LNCaP clone FGC (cell line): Measurements from ENCODE around the gene WIF1.

Experiments
- DNase-seq: peaks from one replicate; pipeline ENCODE4 v3.0.0-alpha.2; 2011; ENCODE audit warnings: low read depth
- H3K4me3 ChIP-seq: 2 replicates; pipeline ENCODE4 v1.5.1; 2011; ENCODE audit warnings: mild to moderate bottlenecking, low read depth, low read length, control low read depth
- TF ChIP-seq, protein P1 (sequence below): IDR thresholded peaks from 2 replicates; pipeline ENCODE4 v1.5.1; 2012; ENCODE audit warnings: mild to moderate bottlenecking; ENCODE audit not compliant: control insufficient read depth, insufficient read depth; ENCODE audit errors: extremely low read depth

Gene WIF1

DNA sequence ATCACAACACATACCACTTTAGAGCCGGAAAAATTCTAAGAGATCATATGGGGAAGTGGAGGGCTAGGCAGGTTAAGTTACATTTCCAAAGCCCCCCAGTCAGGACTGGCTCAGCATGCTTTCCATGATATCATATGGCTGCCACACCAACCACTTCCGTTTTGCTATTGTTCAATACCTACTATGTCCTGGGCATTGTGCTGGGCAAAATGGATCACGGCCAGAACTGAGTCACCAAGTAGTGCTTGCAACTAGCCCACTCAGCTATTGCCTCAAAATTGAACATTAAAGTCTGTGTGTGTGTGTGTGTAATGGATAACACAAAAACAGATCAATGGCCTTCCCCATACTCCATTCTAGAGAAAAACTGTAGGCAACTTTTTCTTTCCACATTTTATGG lies 22.7 kb downstream of the WIF1 start:
- no peak overlapping the region for H3K4me3 ChIP-seq
- TF ChIP-seq, protein P1, sequence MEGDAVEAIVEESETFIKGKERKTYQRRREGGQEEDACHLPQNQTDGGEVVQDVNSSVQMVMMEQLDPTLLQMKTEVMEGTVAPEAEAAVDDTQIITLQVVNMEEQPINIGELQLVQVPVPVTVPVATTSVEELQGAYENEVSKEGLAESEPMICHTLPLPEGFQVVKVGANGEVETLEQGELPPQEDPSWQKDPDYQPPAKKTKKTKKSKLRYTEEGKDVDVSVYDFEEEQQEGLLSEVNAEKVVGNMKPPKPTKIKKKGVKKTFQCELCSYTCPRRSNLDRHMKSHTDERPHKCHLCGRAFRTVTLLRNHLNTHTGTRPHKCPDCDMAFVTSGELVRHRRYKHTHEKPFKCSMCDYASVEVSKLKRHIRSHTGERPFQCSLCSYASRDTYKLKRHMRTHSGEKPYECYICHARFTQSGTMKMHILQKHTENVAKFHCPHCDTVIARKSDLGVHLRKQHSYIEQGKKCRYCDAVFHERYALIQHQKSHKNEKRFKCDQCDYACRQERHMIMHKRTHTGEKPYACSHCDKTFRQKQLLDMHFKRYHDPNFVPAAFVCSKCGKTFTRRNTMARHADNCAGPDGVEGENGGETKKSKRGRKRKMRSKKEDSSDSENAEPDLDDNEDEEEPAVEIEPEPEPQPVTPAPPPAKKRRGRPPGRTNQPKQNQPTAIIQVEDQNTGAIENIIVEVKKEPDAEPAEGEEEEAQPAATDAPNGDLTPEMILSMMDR = no peak
- DNase-seq = no peak

DNA sequence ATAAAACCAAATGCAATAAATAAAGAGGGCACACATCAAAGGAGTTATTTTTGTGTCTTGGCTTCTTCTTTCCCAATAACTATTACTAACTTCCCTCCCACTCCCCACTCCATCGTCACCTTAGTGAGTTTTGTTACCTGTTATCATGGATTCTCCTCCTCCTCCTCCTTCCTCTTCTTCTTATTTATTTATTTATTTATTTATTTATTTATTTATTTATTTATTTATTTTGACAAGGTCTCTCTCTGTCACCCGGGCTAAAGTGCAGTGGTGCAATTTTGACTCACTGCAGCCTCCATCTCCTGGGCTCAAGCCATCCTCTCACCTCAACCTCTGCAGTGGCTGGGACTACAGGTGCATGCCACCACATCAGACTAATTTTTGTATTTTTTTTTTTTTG lies 26.4 kb downstream of the WIF1 start:
- TF ChIP-seq, protein P1 = no peak
- no peak for DNase-seq
- H3K4me3 ChIP-seq = no peak overlapping the region

DNA sequence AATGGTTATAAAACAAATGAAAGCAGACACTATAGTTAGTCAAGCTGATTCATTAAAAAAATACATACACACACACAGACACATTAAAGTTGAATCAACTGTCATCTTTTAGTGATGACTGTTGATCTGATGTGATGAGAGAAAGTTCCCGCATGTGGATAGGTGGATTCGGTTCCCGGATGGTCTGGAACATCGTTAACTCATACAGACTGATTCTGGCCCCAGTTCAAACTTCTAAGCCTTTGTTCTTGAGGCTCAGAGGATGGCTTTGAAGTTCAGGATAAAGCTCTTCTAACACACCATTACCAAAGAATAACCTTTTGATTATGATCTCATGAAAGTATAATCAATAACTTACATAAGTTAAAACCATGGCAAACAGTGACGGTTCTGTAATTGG lies 27.5 kb downstream of the WIF1 start:
- no peak for DNase-seq
- TF ChIP-seq, protein P1 = no peak
- H3K4me3 ChIP-seq = no peak overlapping the region

DNA sequence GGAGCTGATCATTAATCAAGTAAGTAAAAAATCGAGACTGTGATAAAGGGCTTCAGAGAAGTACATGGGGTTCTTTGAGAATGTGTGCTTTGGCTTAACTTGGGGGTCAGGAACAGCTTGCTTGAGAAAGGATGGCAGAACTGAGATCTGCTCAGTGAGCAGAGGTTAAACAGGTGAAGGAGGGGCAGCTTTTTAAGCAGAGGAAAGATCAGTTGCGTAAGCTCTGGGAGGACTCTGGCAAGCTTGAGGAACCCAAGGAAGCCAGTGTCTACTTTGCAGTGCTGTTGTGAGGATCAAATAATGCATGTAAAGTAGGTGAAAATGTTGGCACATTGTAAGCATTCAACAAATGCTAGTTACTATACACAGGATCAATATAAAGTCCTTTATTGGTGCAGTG lies 30.6 kb downstream of the WIF1 start:
- no peak for DNase-seq
- no peak overlapping the region for H3K4me3 ChIP-seq
- TF ChIP-seq, protein P1 = no peak

DNA sequence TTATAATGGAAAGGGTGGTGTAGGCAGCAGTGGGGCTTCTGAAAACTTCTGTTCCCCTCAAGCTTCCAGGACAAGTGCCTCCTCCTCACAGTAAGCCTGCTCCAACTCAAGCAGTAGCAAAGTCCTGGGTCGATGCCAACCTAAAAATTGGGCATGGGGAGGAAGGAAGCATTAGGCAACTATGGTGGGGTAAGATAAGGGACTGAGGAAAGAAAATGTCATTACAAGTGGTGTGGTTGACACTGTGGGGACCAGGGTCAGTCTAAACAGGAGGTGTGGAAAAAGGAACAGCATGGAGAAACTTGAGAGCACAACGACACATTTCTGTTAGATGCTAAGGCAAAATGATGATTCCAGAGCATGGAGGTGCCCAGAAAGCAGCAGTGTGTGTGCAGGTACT lies 34.9 kb downstream of the WIF1 start:
- DNase-seq = no peak
- no peak overlapping the region for H3K4me3 ChIP-seq
- TF ChIP-seq, protein P1 = no peak

DNA sequence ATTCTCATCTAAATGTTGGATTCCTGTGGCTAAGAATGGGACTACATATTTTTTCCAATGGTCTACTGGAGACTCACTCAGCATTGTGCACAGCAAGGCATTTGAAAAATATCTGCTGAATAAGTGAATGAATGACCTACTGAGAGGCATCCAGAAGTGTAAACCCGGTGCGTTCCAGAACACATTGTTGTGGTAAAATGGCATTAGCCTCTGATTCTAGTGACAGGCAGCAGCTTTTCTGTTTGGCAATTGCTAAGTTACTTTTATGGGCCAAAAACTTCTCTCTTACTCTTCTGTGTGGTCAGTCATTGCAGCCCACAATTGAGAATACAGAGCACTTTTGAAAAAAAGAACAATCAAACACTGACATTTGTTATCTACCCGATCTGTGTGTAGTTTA lies 36.5 kb downstream of the WIF1 start:
- TF ChIP-seq, protein P1 = no peak
- H3K4me3 ChIP-seq = no peak overlapping the region
- no peak for DNase-seq

DNA sequence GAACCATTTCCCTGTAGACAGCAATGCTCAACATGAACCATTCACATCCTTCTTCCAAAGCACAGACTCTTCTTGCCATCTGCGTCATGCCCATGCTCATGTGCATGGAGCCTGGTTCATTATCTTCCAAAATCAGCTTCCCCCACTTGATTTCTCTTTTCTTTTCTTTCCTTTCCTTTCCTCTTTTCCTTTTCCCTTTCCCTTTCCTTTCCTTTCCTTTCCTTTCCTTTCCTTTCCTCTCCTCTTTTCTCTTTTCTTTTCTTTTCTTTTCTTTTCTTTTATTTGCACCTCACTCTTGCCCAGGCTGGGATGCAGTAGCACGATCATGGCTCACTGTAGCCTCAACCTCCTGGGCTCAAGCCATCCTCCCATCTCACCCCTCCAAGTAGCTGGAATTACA lies 37.5 kb downstream of the WIF1 start:
- TF ChIP-seq, protein P1 = no peak
- no peak for DNase-seq
- no peak overlapping the region for H3K4me3 ChIP-seq
